Skeletal muscle cell (primary cell): ENCODE measurements around the gene NFIL3.
"Not testable (repeated sequence)": the region's sequence is repeated elsewhere in the genome, so short reads cannot be mapped to it uniquely, and the experiment has no call there.

Source experiments
- DNase-seq: peaks from one replicate; pipeline ENCODE4 v3.0.0-alpha.2; 2010; ENCODE audit warnings: low read depth
- H3K4me3 ChIP-seq: 2 replicates; pipeline ENCODE4 v1.5.1; 2011; ENCODE audit warnings: low read depth, mild to moderate bottlenecking, control low read depth, low read length, moderate library complexity

NFIL3 gene

GRCh38 chr9:91405343-91406077, 18.1 kb downstream of the NFIL3 start:
- no peak for DNase-seq
- H3K4me3 ChIP-seq = no peak overlapping the region

- no peak overlapping the region for H3K4me3 ChIP-seq
- DNase-seq = no peak
These were observed 19.7 kb downstream of the NFIL3 start for GRCh38 chr9:91403665-91404543.

- DNase-seq = no peak
- no peak overlapping the region for H3K4me3 ChIP-seq
These were observed 24.7 kb downstream of the NFIL3 start for GRCh38 chr9:91398926-91399325.

- peak; percentile 74 for DNase-seq
These were observed 27.8 kb downstream of the NFIL3 start for GRCh38 chr9:91395553-91396471.

GRCh38 chr9:91395106-91395552, 28.5 kb downstream of the NFIL3 start:
- DNase-seq = peak; percentile 49
- H3K4me3 ChIP-seq = no peak overlapping the region

More at GRCh38 chr9:91395553-91396471, 27.8 kb downstream of the NFIL3 start:
- H3K4me3 ChIP-seq = no peak overlapping the region

- no peak overlapping the region for H3K4me3 ChIP-seq
- DNase-seq = no peak
These were observed 29.8 kb downstream of the NFIL3 start for GRCh38 chr9:91393826-91394225.

GRCh38 chr9:91392435-91392834, 31.2 kb downstream of the NFIL3 start:
- no peak for DNase-seq
- H3K4me3 ChIP-seq = no peak overlapping the region

- no peak overlapping the region for H3K4me3 ChIP-seq
- no peak for DNase-seq
These were observed 31.8 kb downstream of the NFIL3 start for GRCh38 chr9:91391818-91392217.

- no peak overlapping the region for H3K4me3 ChIP-seq
- DNase-seq = no peak
These were observed 32.2 kb downstream of the NFIL3 start for GRCh38 chr9:91391412-91391811.

- not testable (repeated sequence) for H3K4me3 ChIP-seq, DNase-seq
These were observed 33.9 kb downstream of the NFIL3 start for GRCh38 chr9:91389686-91390085.

GRCh38 chr9:91386765-91387164, 36.9 kb downstream of the NFIL3 start:
- DNase-seq = no peak
- no peak overlapping the region for H3K4me3 ChIP-seq

GRCh38 chr9:91384954-91385353, 38.7 kb downstream of the NFIL3 start:
- no peak for DNase-seq
- H3K4me3 ChIP-seq = no peak overlapping the region

GRCh38 chr9:91383577-91383976, 40.1 kb downstream of the NFIL3 start:
- H3K4me3 ChIP-seq = no peak overlapping the region
- no peak for DNase-seq

- H3K4me3 ChIP-seq = no peak overlapping the region
- no peak for DNase-seq
These were observed 41.3 kb downstream of the NFIL3 start for GRCh38 chr9:91382298-91382697.

- DNase-seq = no peak
- no peak overlapping the region for H3K4me3 ChIP-seq
These were observed 44.2 kb downstream of the NFIL3 start for GRCh38 chr9:91379426-91379825.

GRCh38 chr9:91378695-91379127, 44.9 kb downstream of the NFIL3 start:
- DNase-seq = peak; percentile 40
- no peak overlapping the region for H3K4me3 ChIP-seq

GRCh38 chr9:91378054-91378453, 45.6 kb downstream of the NFIL3 start:
- DNase-seq = not testable (repeated sequence)

GRCh38 chr9:91376239-91376638, 47.4 kb downstream of the NFIL3 start:
- no peak for DNase-seq

More at GRCh38 chr9:91378054-91378453, 45.6 kb downstream of the NFIL3 start:
- H3K4me3 ChIP-seq = not testable (repeated sequence)

GRCh38 chr9:91374939-91375338, 48.7 kb downstream of the NFIL3 start:
- DNase-seq = no peak
- no peak overlapping the region for H3K4me3 ChIP-seq

More at GRCh38 chr9:91376239-91376638, 47.4 kb downstream of the NFIL3 start:
- no peak overlapping the region for H3K4me3 ChIP-seq
